ENCODE measurements around the gene ST3GAL3.
"Not testable (repeated sequence)": the region's sequence is repeated elsewhere in the genome, so short reads cannot be mapped to it uniquely, and the experiment has no call there.

Gene ST3GAL3

DNA sequence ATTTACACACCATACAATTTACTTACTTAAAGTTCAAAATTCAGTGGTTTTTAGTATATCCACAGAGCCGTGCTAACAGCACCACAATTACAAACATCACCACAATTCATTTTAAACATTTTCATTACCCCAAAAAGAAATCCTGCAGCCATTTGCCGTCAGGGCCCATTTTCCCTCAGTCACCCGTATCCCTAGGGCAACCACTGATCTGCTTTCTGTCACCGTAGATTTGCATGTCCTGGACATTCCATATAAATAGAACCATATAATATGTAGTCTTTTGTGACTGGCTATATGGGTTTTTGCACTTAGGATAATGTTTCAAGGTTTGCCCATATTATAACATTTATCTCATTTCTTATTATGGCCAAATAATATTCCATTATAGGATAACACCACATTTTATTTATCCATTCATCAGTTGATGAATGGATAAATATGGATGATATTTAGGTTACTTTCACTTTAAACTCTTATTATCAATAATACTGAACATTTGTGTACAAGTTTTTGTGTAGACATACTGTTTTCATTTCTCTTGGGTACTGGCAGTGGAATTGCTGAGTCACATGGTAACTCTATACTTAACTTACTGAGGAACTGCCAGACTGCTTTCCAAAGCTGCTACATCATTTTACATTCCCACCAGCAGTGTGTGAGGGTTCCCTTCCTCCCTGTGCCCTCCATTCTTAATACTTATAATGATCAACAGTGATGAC lies 68.9 kb downstream of the ST3GAL3 start:
- H3K27ac ChIP-seq (ENCODE audit: low read depth, low read length): no peak overlapping the region
- no peak overlapping the region for H3K9ac ChIP-seq (ENCODE audit: low read depth, low read length)
- no peaks in the 10 kb centered on the region for H3K27me3 ChIP-seq (ENCODE audit: insufficient read depth, low read length)
- H3K4me3 ChIP-seq (ENCODE audit: low read length): no peak overlapping the region
- 0 out of 2 replicates have a peak, but pooled peaks cover 2% of the 10 kb centered on the region for H3K9me3 ChIP-seq (ENCODE audit: insufficient read depth, low read depth, low read length)
- 84% methylated on average over 4 of the region's 4 CpGs for WGBS
- H3K36me3 ChIP-seq (ENCODE audit: insufficient read depth, low read length): no peaks in the 10 kb centered on the region
- peaks cover 6% of the 10 kb centered on the region for H3K4me1 ChIP-seq (ENCODE audit: insufficient read depth, low read length)

DNA sequence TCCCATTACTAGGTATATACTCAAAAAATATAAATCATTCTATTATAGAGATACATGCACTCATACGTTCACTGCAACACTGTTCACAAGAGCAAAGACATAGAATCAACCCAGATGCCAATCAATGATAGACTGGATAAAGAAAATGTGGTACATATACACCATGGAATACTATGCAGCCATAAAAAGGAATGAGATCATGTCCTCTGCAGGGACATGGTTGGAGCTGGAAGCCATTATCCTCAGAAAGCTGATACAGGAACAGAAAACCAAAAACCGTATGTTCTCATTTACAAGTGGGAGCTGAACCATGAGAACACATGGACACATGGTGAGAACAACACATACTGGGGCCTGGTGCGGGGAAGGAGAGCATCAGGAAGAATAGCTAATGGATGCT lies 70.6 kb downstream of the ST3GAL3 start:
- WGBS: 93% methylated on average over 3 of the region's 3 CpGs

GRCh38 chr1:43779266-43779665 lies 71.9 kb downstream of the ST3GAL3 start:
- Histone ChIP-seq H3K9ac (ENCODE audit: low read depth, low read length) (no peak overlapping the region), H3K4me1 (ENCODE audit: insufficient read depth, low read length) (peaks cover 8% of the 10 kb centered on the region)
- no CpG with 5 or more reads among the region's 1 CpG for WGBS

More for the DNA sequence above, 70.6 kb downstream of the ST3GAL3 start:
- H3K9me3 ChIP-seq (ENCODE audit: insufficient read depth, low read depth, low read length); H3K4me1 ChIP-seq (ENCODE audit: insufficient read depth, low read length); H3K27me3 ChIP-seq (ENCODE audit: insufficient read depth, low read length); H3K4me3 ChIP-seq (ENCODE audit: low read length); H3K27ac ChIP-seq (ENCODE audit: low read depth, low read length); H3K9ac ChIP-seq (ENCODE audit: low read depth, low read length); H3K36me3 ChIP-seq (ENCODE audit: insufficient read depth, low read length): not testable (repeated sequence)

DNA sequence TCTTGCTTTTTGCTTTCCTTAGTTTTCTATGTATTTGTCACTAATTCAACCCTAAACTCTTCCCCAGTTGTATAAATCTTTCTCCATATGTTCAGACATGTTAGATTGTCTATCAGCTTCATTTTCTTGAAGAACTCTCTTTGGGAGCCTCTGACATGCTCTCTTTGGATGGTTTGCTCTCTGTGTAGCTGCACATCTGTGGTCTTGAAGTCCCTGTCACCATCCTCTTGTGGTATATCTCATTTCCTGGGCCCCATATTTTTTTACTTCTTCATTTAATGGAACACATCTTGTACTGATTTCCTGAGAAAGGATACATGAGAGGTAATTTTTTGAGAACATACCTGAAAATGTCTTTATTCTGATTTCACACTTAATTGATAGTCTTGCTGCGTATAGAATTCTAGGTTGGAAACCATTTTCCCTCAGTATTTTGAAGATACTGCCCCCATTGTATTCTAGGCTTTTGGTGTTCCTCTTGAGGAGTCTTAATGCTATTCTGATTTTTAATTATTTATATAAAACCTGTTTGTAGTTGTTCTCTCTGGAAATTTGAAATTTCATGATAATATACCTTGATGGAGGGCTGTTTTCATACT lies 72.6 kb downstream of the ST3GAL3 start:
- no CpG with 5 or more reads among the region's 1 CpG for WGBS
- no peak overlapping the region for H3K27ac ChIP-seq (ENCODE audit: low read depth, low read length)
- H3K4me3 ChIP-seq (ENCODE audit: low read length): no peak overlapping the region
- 0 out of 2 replicates have a peak, but pooled peaks cover 2% of the 10 kb centered on the region for H3K9me3 ChIP-seq (ENCODE audit: insufficient read depth, low read depth, low read length)
- H3K9ac ChIP-seq (ENCODE audit: low read depth, low read length): no peak overlapping the region
- H3K27me3 ChIP-seq (ENCODE audit: insufficient read depth, low read length): no peaks in the 10 kb centered on the region
- H3K36me3 ChIP-seq (ENCODE audit: insufficient read depth, low read length): no peaks in the 10 kb centered on the region
- peaks cover 5% of the 10 kb centered on the region; the same call in 1 of the 2 replicates for H3K4me1 ChIP-seq (ENCODE audit: insufficient read depth, low read length)

More at GRCh38 chr1:43779266-43779665, 71.9 kb downstream of the ST3GAL3 start:
- Histone ChIP-seq H3K4me3 (ENCODE audit: low read length) (no peak overlapping the region), H3K36me3 (ENCODE audit: insufficient read depth, low read length) (no peaks in the 10 kb centered on the region), H3K9me3 (ENCODE audit: insufficient read depth, low read depth, low read length) (0 out of 2 replicates have a peak, but pooled peaks cover 2% of the 10 kb centered on the region), H3K27ac (ENCODE audit: low read depth, low read length) (no peak overlapping the region), H3K27me3 (ENCODE audit: insufficient read depth, low read length) (no peaks in the 10 kb centered on the region)

GRCh38 chr1:43781574-43781973 lies 74.2 kb downstream of the ST3GAL3 start:
- Histone ChIP-seq H3K4me3 (ENCODE audit: low read length) (no peak overlapping the region), H3K36me3 (ENCODE audit: insufficient read depth, low read length) (no peaks in the 10 kb centered on the region), H3K9me3 (ENCODE audit: insufficient read depth, low read depth, low read length) (0 out of 2 replicates have a peak, but pooled peaks cover 2% of the 10 kb centered on the region), H3K9ac (ENCODE audit: low read depth, low read length) (no peak overlapping the region), H3K4me1 (ENCODE audit: insufficient read depth, low read length) (peaks cover 5% of the 10 kb centered on the region; the same call in 1 of the 2 replicates), H3K27me3 (ENCODE audit: insufficient read depth, low read length) (no peaks in the 10 kb centered on the region), H3K27ac (ENCODE audit: low read depth, low read length) (no peak overlapping the region)
- WGBS: 92% methylated on average over 2 of the region's 2 CpGs

DNA sequence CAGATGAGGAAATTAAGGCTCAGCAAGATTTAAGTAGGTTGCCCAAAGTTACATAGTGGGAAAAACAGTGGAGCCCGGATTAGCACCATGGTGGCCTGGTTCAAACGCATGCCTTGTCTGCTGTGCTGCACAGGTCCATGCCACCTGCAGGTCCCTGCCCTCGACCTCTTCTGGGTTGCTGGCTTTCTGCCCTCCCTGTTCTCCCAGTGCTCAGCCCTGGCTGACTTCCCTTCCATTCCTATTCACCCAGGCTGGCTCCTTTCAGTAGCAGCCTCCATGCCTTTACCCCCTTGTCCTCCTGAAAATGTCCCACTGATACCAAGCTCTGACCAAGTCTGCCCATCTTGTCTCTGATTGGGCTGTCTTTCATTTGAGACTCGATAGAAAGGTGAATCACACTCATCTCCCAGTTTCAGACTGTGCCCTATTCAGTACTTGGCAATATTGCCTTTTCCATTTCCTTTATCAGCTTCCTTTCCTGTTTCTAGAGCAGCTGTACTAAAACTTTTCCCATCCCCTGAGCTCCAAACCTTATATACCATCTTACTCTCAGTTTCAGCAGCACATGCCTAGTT lies 75.8 kb downstream of the ST3GAL3 start:
- Histone ChIP-seq H3K27me3 (ENCODE audit: insufficient read depth, low read length) (no peaks in the 10 kb centered on the region), H3K4me3 (ENCODE audit: low read length) (no peak overlapping the region), H3K4me1 (ENCODE audit: insufficient read depth, low read length) (peaks cover 5% of the 10 kb centered on the region; the same call in 1 of the 2 replicates), H3K27ac (ENCODE audit: low read depth, low read length) (no peak overlapping the region), H3K9me3 (ENCODE audit: insufficient read depth, low read depth, low read length) (0 out of 2 replicates have a peak, but pooled peaks cover 2% of the 10 kb centered on the region), H3K9ac (ENCODE audit: low read depth, low read length) (no peak overlapping the region), H3K36me3 (ENCODE audit: insufficient read depth, low read length) (no peaks in the 10 kb centered on the region)
- 91% methylated on average over 4 of the region's 4 CpGs for WGBS

DNA sequence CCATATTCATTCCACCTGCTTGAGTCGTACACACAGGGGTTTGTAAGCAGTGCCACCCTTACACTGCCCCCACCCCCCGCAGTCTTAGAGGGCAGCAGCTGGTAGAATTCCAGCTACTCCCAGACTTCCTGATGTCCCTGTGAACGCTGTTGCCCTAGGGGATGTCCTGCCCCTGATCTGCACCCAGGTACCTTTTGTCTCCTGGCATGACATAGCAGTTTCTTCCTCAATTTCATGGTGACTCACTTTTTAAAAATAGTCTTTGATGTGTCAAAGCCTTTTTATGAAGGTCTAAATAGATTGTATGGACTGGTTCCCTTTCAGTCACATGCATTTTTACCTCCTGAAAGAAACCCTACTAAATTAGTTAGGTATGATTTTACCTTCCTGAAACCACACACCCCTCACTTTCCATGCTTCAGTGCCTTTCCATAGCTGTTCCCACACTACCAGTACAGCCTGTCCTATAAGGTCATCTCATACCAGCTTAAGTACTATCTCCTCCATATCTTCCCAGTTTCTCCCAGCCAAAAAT lies 76.4 kb downstream of the ST3GAL3 start:
- H3K27ac ChIP-seq (ENCODE audit: low read depth, low read length): no peak overlapping the region
- no peaks in the 10 kb centered on the region for H3K27me3 ChIP-seq (ENCODE audit: insufficient read depth, low read length)
- peaks cover 5% of the 10 kb centered on the region; the same call in 1 of the 2 replicates for H3K4me1 ChIP-seq (ENCODE audit: insufficient read depth, low read length)
- H3K9me3 ChIP-seq (ENCODE audit: insufficient read depth, low read depth, low read length): 0 out of 2 replicates have a peak, but pooled peaks cover 2% of the 10 kb centered on the region
- no peak overlapping the region for H3K9ac ChIP-seq (ENCODE audit: low read depth, low read length)
- 86% methylated on average over 3 of the region's 3 CpGs for WGBS
- H3K36me3 ChIP-seq (ENCODE audit: insufficient read depth, low read length): no peaks in the 10 kb centered on the region
- no peak overlapping the region for H3K4me3 ChIP-seq (ENCODE audit: low read length)

DNA sequence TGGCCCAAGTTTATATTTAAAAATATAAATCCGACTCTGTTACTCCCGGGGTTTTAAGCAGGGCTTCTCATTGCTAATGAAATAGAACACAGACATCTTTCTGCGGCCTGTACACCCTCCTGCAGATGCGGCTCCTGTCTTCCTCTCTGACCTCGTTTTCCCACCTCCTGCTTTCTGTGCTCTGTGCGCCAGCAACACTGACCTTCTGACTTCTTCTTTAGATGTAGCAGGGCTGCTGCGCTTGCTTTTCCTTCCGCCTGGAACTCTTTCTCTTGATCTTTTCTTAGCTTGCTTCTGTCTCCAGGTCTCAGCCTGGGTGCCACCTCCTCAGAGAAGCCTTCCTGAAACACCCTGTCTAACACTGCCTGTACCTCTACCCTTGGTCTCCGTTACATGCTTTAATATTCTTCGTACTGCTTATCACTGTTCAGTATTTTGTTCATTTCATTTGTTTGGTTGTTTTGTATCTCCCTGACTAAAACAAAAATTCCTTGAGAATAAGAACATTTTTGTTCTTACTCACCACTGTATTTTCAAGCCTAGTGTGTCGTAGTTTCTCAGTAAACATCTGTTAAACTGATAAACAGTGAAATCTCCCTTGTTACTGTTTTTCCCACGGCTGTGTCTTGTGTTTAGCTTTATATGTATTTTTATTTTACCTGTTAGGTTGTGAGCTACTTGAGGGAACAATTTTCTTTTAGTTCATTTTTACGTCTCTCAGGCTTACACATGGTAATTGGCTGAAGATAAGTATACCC lies 79.0 kb downstream of the ST3GAL3 start:
- 94% methylated on average over 13 of the region's 13 CpGs for WGBS
- Histone ChIP-seq H3K36me3 (ENCODE audit: insufficient read depth, low read length) (no peaks in the 10 kb centered on the region), H3K27me3 (ENCODE audit: insufficient read depth, low read length) (no peaks in the 10 kb centered on the region), H3K27ac (ENCODE audit: low read depth, low read length) (no peak overlapping the region), H3K4me3 (ENCODE audit: low read length) (no peak overlapping the region), H3K9ac (ENCODE audit: low read depth, low read length) (no peak overlapping the region), H3K9me3 (ENCODE audit: insufficient read depth, low read depth, low read length) (no peaks in the 10 kb centered on the region), H3K4me1 (ENCODE audit: insufficient read depth, low read length) (peaks cover 5% of the 10 kb centered on the region; the same call in 1 of the 2 replicates)

DNA sequence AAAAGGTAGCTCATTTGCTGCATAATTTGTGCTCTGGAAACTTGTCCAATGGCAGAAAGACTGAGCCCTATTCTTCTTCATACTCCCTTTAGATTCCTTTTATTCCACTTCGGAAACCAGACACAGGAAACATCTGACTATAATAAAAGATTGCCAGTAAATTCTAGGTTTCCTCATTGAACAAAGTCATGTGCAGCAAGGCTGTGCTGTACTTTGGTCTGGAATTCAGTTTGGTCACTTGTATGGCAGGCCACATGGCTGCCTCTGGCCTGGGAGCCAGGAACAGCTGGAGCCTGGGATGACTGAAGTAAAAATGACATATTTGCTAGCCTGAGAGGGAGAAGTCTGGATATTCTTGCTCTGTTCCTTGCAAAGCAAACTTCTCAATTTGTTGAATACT lies 79.6 kb downstream of the ST3GAL3 start:
- Histone ChIP-seq H3K9ac (ENCODE audit: low read depth, low read length) (no peak overlapping the region), H3K9me3 (ENCODE audit: insufficient read depth, low read depth, low read length) (no peaks in the 10 kb centered on the region), H3K36me3 (ENCODE audit: insufficient read depth, low read length) (no peaks in the 10 kb centered on the region), H3K4me3 (ENCODE audit: low read length) (no peak overlapping the region), H3K27ac (ENCODE audit: low read depth, low read length) (no peak overlapping the region), H3K27me3 (ENCODE audit: insufficient read depth, low read length) (no peaks in the 10 kb centered on the region), H3K4me1 (ENCODE audit: insufficient read depth, low read length) (peaks cover 5% of the 10 kb centered on the region; the same call in 1 of the 2 replicates)
- WGBS: 93% methylated on average over 1 of the region's 1 CpG

DNA sequence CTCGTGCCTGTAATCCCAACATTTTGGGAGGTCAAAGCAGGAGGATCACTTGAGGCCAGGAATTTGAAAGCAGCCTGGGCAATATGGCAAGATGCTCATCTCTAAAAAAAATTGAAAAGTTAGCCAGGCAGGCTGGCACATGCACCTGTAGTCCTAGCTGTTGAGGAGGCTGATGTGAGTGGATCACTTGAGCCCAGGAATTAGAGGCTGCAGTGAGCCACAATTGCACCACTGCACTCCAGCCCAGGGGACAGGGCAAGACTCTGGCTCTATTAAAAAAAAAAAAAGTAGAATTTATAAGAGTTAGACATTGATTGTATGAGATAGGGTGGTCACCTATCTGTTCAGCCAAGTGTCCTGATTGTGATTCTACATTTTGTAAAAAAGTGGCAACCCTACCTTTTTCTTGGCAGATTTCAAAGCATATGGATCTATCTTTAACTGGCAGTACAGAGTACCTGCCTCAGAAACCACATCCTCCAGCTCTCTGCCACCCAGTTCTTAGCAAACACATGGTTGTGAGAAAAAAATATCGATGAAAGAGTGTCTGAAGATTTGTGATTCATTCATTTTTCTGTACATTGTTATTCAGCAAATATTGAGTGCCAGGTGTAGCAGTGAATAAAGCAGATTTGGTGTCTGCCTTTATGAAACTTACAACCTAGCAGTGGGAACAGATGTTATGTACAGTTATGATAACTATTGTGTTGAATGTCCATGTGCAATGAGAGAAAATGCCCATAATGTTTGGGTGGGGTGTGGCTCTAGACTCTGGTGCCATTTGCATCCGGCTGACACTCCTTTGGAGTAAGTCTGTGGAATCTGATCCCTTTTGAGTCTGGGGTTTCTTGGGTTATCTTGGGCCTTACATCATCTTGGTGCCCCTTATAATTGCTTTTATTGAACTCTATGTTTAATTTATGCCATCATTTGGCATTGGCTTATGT lies 82.5 kb downstream of the ST3GAL3 start:
- Histone ChIP-seq H3K9ac (ENCODE audit: low read depth, low read length) (no peak overlapping the region), H3K9me3 (ENCODE audit: insufficient read depth, low read depth, low read length) (no peaks in the 10 kb centered on the region), H3K36me3 (ENCODE audit: insufficient read depth, low read length) (no peaks in the 10 kb centered on the region), H3K4me3 (ENCODE audit: low read length) (no peak overlapping the region), H3K4me1 (ENCODE audit: insufficient read depth, low read length) (no peaks in the 10 kb centered on the region), H3K27ac (ENCODE audit: low read depth, low read length) (no peak overlapping the region), H3K27me3 (ENCODE audit: insufficient read depth, low read length) (no peaks in the 10 kb centered on the region)
- WGBS: 92% methylated on average over 3 of the region's 3 CpGs
